ENCODE data around the gene SMTN.
"Not testable (repeated sequence)": the region's sequence is repeated elsewhere in the genome, so short reads cannot be mapped to it uniquely, and the experiment has no call there.

The SMTN gene

GRCh38 chr22:31080848-31081649 lies at the start of gene SMTN:
SMTN (plus strand) TSS chr22:31081318; CDS start chr22:31083259, 1,941 bp downstream.
- peak; percentile 97 for DNase-seq (ENCODE audit: low read depth, low spot score)

- peak; percentile 76 for DNase-seq (ENCODE audit: low read depth, low spot score)
Measured at GRCh38 chr22:31036671-31037550, 44.2 kb upstream of the SMTN start.

- no peak for DNase-seq (ENCODE audit: low read depth, low spot score)
Measured at GRCh38 chr22:31038686-31039085, 42.4 kb upstream of the SMTN start.

- no peak for DNase-seq (ENCODE audit: low read depth, low spot score)
Measured at GRCh38 chr22:31039393-31039792, 41.7 kb upstream of the SMTN start.

GRCh38 chr22:31040542-31041398 lies 40.3 kb upstream of the SMTN start:
- no peak for DNase-seq (ENCODE audit: low read depth, low spot score)

GRCh38 chr22:31044262-31044861 lies 36.8 kb upstream of the SMTN start:
- DNase-seq (ENCODE audit: low read depth, low spot score): peak; percentile 27

GRCh38 chr22:31045900-31046538 lies 35.1 kb upstream of the SMTN start:
- no peak for DNase-seq (ENCODE audit: low read depth, low spot score)

- peak; percentile 13 for DNase-seq (ENCODE audit: low read depth, low spot score)
Measured at GRCh38 chr22:31046539-31047226, 34.4 kb upstream of the SMTN start.

GRCh38 chr22:31048570-31048969 lies 32.5 kb upstream of the SMTN start:
- no peak for DNase-seq (ENCODE audit: low read depth, low spot score)

GRCh38 chr22:31049815-31050420 lies 31.2 kb upstream of the SMTN start:
- DNase-seq (ENCODE audit: low read depth, low spot score): no peak

- DNase-seq (ENCODE audit: low read depth, low spot score): no peak
Measured at GRCh38 chr22:31055117-31055634, 25.9 kb upstream of the SMTN start.

- peak; percentile 98 for DNase-seq (ENCODE audit: low read depth, low spot score)
Measured at GRCh38 chr22:31055635-31056159, 25.4 kb upstream of the SMTN start.

GRCh38 chr22:31056986-31057599 lies 24.0 kb upstream of the SMTN start:
- DNase-seq (ENCODE audit: low read depth, low spot score): peak; percentile 56

- not testable (repeated sequence) for DNase-seq (ENCODE audit: low read depth, low spot score)
Measured at GRCh38 chr22:31059663-31060062, 21.5 kb upstream of the SMTN start.

GRCh38 chr22:31062566-31063230 lies 18.4 kb upstream of the SMTN start:
- DNase-seq (ENCODE audit: low read depth, low spot score): no peak

- no peak for DNase-seq (ENCODE audit: low read depth, low spot score)
Measured at GRCh38 chr22:31064369-31064768, 16.7 kb upstream of the SMTN start.

- no peak for DNase-seq (ENCODE audit: low read depth, low spot score)
Measured at GRCh38 chr22:31068970-31069369, 12.1 kb upstream of the SMTN start.

- not testable (repeated sequence) for DNase-seq (ENCODE audit: low read depth, low spot score)
Measured at GRCh38 chr22:31069691-31070314, 11.3 kb upstream of the SMTN start.

Measured in astrocyte of the hippocampus (primary cell).